ENCODE data around the gene BCLAF1. TPM values are rescaled to one million over a fixed set of nuclear protein-coding genes. Genes with fewer than 3 reads are reported as not detected.

BCLAF1 gene, protein sequence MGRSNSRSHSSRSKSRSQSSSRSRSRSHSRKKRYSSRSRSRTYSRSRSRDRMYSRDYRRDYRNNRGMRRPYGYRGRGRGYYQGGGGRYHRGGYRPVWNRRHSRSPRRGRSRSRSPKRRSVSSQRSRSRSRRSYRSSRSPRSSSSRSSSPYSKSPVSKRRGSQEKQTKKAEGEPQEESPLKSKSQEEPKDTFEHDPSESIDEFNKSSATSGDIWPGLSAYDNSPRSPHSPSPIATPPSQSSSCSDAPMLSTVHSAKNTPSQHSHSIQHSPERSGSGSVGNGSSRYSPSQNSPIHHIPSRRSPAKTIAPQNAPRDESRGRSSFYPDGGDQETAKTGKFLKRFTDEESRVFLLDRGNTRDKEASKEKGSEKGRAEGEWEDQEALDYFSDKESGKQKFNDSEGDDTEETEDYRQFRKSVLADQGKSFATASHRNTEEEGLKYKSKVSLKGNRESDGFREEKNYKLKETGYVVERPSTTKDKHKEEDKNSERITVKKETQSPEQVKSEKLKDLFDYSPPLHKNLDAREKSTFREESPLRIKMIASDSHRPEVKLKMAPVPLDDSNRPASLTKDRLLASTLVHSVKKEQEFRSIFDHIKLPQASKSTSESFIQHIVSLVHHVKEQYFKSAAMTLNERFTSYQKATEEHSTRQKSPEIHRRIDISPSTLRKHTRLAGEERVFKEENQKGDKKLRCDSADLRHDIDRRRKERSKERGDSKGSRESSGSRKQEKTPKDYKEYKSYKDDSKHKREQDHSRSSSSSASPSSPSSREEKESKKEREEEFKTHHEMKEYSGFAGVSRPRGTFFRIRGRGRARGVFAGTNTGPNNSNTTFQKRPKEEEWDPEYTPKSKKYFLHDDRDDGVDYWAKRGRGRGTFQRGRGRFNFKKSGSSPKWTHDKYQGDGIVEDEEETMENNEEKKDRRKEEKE
- total RNA-seq: 151 and 156 TPM in 2 replicates
- 18.9 and 23.4 TPM in 2 replicates for polyA plus RNA-seq
- polyA plus RNA-seq (2011; cell fraction: cytosol; rRNA removed): 27.9 and 29.3 TPM in 2 replicates
- 111 and 146 TPM in 2 replicates for polyA plus RNA-seq (2011; cell fraction: nucleus; rRNA removed)
- 82.1 and 108 TPM in 2 replicates for polyA plus RNA-seq (2012)
- 95.3 and 104 TPM in 2 replicates for polyA minus RNA-seq
- 90.4 TPM for polyA minus RNA-seq (2011; cell fraction: cytosol; rRNA and poly(A)+ RNA removed)
- 252 and 329 TPM in 2 replicates for polyA minus RNA-seq (2011; cell fraction: nucleus; rRNA and poly(A)+ RNA removed)
- percentile 99 among the genes with signal in this experiment for Bru-seq, nascent RNA
- percentile 98 among the genes with signal in this experiment for BruChase-seq, experiment 1, labeled RNA remaining after a 6-hour chase
- BruChase-seq, experiment 2, labeled RNA remaining after a 2-hour chase: percentile 97 among the genes with signal in this experiment
- long read RNA-seq, full-length matches to known transcripts: 54 of 79 reads
- long read RNA-seq, partial matches to known transcripts: 15 of 79 reads
- long read RNA-seq, other reads (novel, unspliced or antisense): 10 of 79 reads

DNA sequence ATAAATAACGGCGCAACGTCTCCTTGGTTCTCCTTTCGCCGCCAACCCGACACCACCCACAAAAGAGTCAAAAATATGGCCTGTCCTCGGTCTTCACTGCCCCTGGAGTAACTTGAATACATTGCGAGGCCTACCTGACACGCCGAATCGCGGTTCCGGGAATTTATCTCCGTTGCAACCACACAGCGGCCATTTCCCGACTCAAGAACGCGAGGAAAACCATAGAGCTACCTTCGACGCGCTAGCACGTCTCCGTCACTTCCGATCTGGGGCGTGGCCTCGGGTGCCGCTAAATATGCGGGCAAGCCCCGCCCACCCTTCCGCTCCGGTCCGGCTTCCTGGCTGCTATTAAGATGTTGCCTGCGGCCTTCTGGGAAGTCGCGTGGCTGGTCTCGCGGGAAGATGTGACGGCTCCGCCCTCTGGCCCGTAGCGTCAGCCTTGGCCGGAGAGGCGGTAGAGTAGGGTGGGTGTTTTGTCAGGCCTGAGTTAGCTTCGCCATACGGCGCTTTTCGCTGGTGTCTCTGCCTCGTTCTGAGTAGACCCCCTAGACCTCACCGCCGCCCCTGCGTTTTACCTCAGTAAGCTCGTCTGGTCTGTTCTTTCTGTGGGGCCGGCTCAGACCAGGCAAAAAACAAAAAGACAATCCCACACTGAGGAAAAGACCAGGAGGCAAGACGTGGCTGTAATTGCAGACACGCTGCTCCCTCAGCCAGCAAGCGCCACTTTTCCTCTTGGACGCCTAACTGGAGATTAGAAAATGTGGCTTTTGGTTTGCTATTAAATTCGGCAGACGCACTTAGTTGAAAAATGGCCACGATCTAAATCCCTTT, at the start of gene BCLAF1:
Gene BCLAF1, minus strand, starts transcription at position 268 of the 831 bp plus-strand sequence. CDS start 9,980 bp downstream, outside the sequence.
- peak; percentile 95 for FAIRE-seq
- peak within 1 kb of the TSS; percentile 99 for H3K9ac ChIP-seq (replicated peaks; ENCODE audit: extremely low read depth, insufficient read depth, low read length)
- no peaks in the 10 kb centered on the region for H3K9me1 ChIP-seq (replicated peaks; ENCODE audit: control insufficient read depth, extremely low read depth, insufficient read depth, low read length)
- H3K4me2 ChIP-seq (ENCODE audit: insufficient read depth, low read length): peak within 1 kb of the TSS; percentile 98
- BruUV-seq (replicated peaks): no TSS peak
- TF ChIP-seq FOS (IDR thresholded peaks at IDR 0.05; ENCODE audit: borderline replicate concordance, insufficient read depth, low read length) (no peak), JUN (IDR thresholded peaks at IDR 0.05; ENCODE audit: borderline replicate concordance, insufficient read depth, insufficient read length, low read depth) (no peak), POLR2A (IDR thresholded peaks at IDR 0.05; ENCODE audit: low read depth, low read length) (peak; percentile 98), POLR2AphosphoS5 (IDR thresholded peaks at IDR 0.05; ENCODE audit: insufficient read depth, low read depth, low read length) (peak; percentile 96), MAX (IDR thresholded peaks at IDR 0.05; ENCODE audit: insufficient read depth, insufficient read length) (peak; percentile 21), GATA2 (IDR thresholded peaks at IDR 0.05; ENCODE audit: insufficient read depth, insufficient read length, low read depth, low read length) (no peak), EZH2 (IDR thresholded peaks at IDR 0.05; ENCODE audit: borderline replicate concordance, low read depth, low read length, severe bottlenecking) (no peak), MYC (IDR thresholded peaks at IDR 0.05; ENCODE audit: low read depth, low read length) (no peak)
- TF ChIP-seq, protein P1, sequence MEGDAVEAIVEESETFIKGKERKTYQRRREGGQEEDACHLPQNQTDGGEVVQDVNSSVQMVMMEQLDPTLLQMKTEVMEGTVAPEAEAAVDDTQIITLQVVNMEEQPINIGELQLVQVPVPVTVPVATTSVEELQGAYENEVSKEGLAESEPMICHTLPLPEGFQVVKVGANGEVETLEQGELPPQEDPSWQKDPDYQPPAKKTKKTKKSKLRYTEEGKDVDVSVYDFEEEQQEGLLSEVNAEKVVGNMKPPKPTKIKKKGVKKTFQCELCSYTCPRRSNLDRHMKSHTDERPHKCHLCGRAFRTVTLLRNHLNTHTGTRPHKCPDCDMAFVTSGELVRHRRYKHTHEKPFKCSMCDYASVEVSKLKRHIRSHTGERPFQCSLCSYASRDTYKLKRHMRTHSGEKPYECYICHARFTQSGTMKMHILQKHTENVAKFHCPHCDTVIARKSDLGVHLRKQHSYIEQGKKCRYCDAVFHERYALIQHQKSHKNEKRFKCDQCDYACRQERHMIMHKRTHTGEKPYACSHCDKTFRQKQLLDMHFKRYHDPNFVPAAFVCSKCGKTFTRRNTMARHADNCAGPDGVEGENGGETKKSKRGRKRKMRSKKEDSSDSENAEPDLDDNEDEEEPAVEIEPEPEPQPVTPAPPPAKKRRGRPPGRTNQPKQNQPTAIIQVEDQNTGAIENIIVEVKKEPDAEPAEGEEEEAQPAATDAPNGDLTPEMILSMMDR (IDR thresholded peaks at IDR 0.05; ENCODE audit: extremely low read depth in 1 of 2, insufficient read depth in 1 of 2, low read depth in 1 of 2, low read length in 2 of 2): no peak
- H3K27me3 ChIP-seq (ENCODE audit: control insufficient read depth in 2 of 2, insufficient read depth in 2 of 2, low read length in 2 of 2): peaks cover 0 to 3% of the 10 kb centered on the region in 2 experiments
- ChIA-PET POLR2A (interaction anchor here (0.6 to 1.9 kb wide), 11 partner anchors 14 to 792 kb away, joined by 3 to 11 read pairs (median 3); partner anchors contain the start of genes AHI1 and MTFR2), CTCF (interaction anchor here (1.0 to 3.9 kb wide), 5 partner anchors 9 to 792 kb away, joined by 4 to 28 read pairs (median 4); partner anchors contain the start of genes MAP3K5 and MTFR2)
- peaks cover 46% of the 10 kb centered on the region for H3K79me2 ChIP-seq (ENCODE audit: control insufficient read depth, insufficient read depth, low read length)
- no peaks in the 10 kb centered on the region for H3K36me3 ChIP-seq (ENCODE audit: control insufficient read depth in 2 of 2, extremely low read depth in 1 of 2, insufficient read depth in 2 of 2, low read length in 2 of 2)
- H4K20me1 ChIP-seq (replicated peaks; ENCODE audit: control insufficient read depth, extremely low read depth, insufficient read depth, low read length): peaks cover 9% of the 10 kb centered on the region
- DNase-seq (ENCODE audit: low read depth, low spot score): peak; percentile 100
- peaks cover 30% of the 10 kb centered on the region for H3K4me1 ChIP-seq (ENCODE audit: control insufficient read depth, extremely low read depth, insufficient read depth, low read length)
- dilution Hi-C loops (cut with MboI; ENCODE audit: extremely low pct_ligation_motif_present, low sequenced_read_pairs) (no loop called here), intact Hi-C loops (cut with micrococcal nuclease) (loop anchor here (1.0 to 10.0 kb wide), 7 partner anchors 39 to 933 kb away; partner anchors contain the start of genes AHI1, MAP3K5, MTFR2 and PEX7)
- H3K9me3 ChIP-seq (replicated peaks; ENCODE audit: control insufficient read depth, insufficient read depth, low read length): no peaks in the 10 kb centered on the region
- H3K27ac ChIP-seq (ENCODE audit: insufficient read depth, low read depth, low read length): peak within 1 kb of the TSS; percentile 96
- peak within 1 kb of the TSS; percentile 38 to 90 (median 70) for H3K4me3 ChIP-seq (replicated peaks in 1 of 3; ENCODE audit: insufficient read depth in 1 of 3, low read depth in 1 of 3, low read length in 3 of 3)
- peak within 1 kb of the TSS; percentile 14 for H2AFZ ChIP-seq (ENCODE audit: low read depth, low read length)

All from endothelial cell of umbilical vein (primary cell).